ENCODE measurements around the gene WNT11. TPM values are rescaled to one million over a fixed set of nuclear protein-coding genes. Genes with fewer than 3 reads are reported as not detected.
"Not testable (repeated sequence)": the region's sequence is repeated elsewhere in the genome, so short reads cannot be mapped to it uniquely, and the experiment has no call there.

The WNT11 gene
- total RNA-seq, 1 donor from 2014 or later, result 0.37 TPM

DNA sequence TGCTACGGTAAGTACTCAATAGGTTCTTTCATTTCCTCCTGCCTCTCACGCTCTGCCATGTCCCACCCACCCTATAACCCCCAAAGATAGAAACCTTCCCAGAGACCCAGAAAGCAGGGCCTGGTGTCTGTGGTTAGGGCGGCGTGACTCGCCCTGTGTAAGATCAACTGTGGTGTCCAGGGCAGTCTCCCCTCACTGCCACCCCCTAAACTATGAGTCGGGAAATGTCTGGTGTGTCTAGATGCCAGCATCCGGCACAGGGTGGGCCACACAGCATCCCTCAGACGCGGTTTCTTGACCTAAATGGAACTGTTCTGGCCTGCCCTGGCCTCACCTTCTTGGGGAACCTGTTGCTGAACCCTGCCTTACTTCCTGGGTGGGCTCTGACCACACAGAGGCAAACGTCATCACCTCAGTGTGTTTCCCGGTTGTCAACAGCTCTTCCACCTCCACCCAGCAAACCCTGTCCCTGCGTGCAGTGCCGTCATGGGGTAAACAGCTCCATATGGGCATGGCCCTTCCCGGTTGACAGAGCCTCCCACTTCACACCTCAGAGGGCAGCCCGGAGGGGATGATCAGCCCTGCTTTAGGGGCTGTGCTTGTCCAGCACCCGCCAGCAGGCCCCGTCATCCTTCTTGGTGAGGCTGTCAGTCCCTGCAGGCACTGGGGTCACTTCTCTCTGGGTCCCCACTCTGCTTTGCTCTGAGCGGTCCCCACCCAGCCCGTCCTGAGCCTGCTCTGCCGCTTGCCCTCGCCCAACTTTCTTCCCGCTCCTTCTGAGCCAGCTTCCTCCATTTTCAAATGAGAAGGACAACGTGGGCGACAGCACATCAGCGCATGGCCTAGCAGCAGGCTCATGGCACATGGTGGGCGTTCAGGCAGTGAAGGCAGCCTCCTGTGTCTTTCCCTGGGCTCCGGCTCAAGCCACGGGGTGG lies 6.0 kb downstream of the WNT11 start:
- H3K27ac Mint-ChIP-seq (ENCODE audit: unreplicated experiment), result no peak overlapping the region
- H3K9me3 Mint-ChIP-seq (ENCODE audit: unreplicated experiment), result peaks cover 3% of the 10 kb centered on the region
- no peaks in the 10 kb centered on the region for H3K4me1 Mint-ChIP-seq (ENCODE audit: low read depth, unreplicated experiment)
- H3K27me3 Mint-ChIP-seq (ENCODE audit: unreplicated experiment), result peaks cover 5% of the 10 kb centered on the region
- no peak for DNase-seq
- TF ChIP-seq, protein P1, sequence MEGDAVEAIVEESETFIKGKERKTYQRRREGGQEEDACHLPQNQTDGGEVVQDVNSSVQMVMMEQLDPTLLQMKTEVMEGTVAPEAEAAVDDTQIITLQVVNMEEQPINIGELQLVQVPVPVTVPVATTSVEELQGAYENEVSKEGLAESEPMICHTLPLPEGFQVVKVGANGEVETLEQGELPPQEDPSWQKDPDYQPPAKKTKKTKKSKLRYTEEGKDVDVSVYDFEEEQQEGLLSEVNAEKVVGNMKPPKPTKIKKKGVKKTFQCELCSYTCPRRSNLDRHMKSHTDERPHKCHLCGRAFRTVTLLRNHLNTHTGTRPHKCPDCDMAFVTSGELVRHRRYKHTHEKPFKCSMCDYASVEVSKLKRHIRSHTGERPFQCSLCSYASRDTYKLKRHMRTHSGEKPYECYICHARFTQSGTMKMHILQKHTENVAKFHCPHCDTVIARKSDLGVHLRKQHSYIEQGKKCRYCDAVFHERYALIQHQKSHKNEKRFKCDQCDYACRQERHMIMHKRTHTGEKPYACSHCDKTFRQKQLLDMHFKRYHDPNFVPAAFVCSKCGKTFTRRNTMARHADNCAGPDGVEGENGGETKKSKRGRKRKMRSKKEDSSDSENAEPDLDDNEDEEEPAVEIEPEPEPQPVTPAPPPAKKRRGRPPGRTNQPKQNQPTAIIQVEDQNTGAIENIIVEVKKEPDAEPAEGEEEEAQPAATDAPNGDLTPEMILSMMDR (IDR thresholded peaks at IDR 0.05; ENCODE audit: partially characterized antibody, unreplicated experiment), result no peak
- no peak overlapping the region for H3K4me3 Mint-ChIP-seq (ENCODE audit: unreplicated experiment)
- H3K36me3 Mint-ChIP-seq (ENCODE audit: unreplicated experiment), result no peaks in the 10 kb centered on the region

DNA sequence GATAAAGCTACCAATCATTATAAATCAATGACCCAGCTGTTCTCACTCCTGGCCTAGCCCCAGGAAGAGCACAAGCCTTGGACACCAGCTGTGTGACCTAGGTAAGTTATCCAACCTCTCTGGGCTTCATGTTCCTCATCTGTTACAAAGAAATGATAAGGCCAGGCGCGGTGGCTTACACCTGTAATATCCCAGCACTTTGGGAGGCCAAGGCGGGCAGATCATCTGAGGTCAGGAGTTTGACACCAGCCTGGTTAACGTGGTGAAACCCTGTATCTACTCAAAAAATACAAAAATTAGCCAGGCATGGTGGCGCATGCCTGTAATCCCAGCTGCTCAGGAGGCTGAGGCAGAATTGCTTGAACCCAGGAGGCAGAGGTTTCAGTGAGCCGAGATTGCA lies 7.6 kb downstream of the WNT11 start:
- not testable (repeated sequence) for H3K4me3 Mint-ChIP-seq (ENCODE audit: unreplicated experiment); DNase-seq; H3K27me3 Mint-ChIP-seq (ENCODE audit: unreplicated experiment); H3K27ac Mint-ChIP-seq (ENCODE audit: unreplicated experiment); H3K4me1 Mint-ChIP-seq (ENCODE audit: low read depth, unreplicated experiment); H3K36me3 Mint-ChIP-seq (ENCODE audit: unreplicated experiment); H3K9me3 Mint-ChIP-seq (ENCODE audit: unreplicated experiment)

- peaks cover 5% of the 10 kb centered on the region for H3K4me1 Mint-ChIP-seq (ENCODE audit: low read depth, unreplicated experiment)
- no peak overlapping the region for H3K27ac Mint-ChIP-seq (ENCODE audit: unreplicated experiment)
- H3K27me3 Mint-ChIP-seq (ENCODE audit: unreplicated experiment), result peaks cover 6% of the 10 kb centered on the region
- peaks cover 5% of the 10 kb centered on the region for H3K9me3 Mint-ChIP-seq (ENCODE audit: unreplicated experiment)
- H3K36me3 Mint-ChIP-seq (ENCODE audit: unreplicated experiment), result no peaks in the 10 kb centered on the region
- DNase-seq, result no peak
- H3K4me3 Mint-ChIP-seq (ENCODE audit: unreplicated experiment), result no peak overlapping the region
- TF ChIP-seq, protein P1 (IDR thresholded peaks at IDR 0.05; ENCODE audit: partially characterized antibody, unreplicated experiment), result no peak
Measured at GRCh38 chr11:76197941-76198640, 8.2 kb downstream of the WNT11 start.

GRCh38 chr11:76197332-76197731 lies 9.0 kb downstream of the WNT11 start:
- Mint-ChIP-seq H3K4me3 (ENCODE audit: unreplicated experiment) (no peak overlapping the region), H3K36me3 (ENCODE audit: unreplicated experiment) (no peaks in the 10 kb centered on the region), H3K27me3 (ENCODE audit: unreplicated experiment) (peaks cover 6% of the 10 kb centered on the region), H3K4me1 (ENCODE audit: low read depth, unreplicated experiment) (peaks cover 5% of the 10 kb centered on the region), H3K9me3 (ENCODE audit: unreplicated experiment) (peaks cover 5% of the 10 kb centered on the region), H3K27ac (ENCODE audit: unreplicated experiment) (no peak overlapping the region)
- TF ChIP-seq, protein P1 (IDR thresholded peaks at IDR 0.05; ENCODE audit: partially characterized antibody, unreplicated experiment), result no peak
- no peak for DNase-seq

- TF ChIP-seq, protein P1 (IDR thresholded peaks at IDR 0.05; ENCODE audit: partially characterized antibody, unreplicated experiment), result no peak
- Mint-ChIP-seq H3K9me3 (ENCODE audit: unreplicated experiment) (peaks cover 5% of the 10 kb centered on the region), H3K27ac (ENCODE audit: unreplicated experiment) (no peak overlapping the region), H3K36me3 (ENCODE audit: unreplicated experiment) (no peaks in the 10 kb centered on the region), H3K4me3 (ENCODE audit: unreplicated experiment) (no peak overlapping the region), H3K4me1 (ENCODE audit: low read depth, unreplicated experiment) (peaks cover 5% of the 10 kb centered on the region), H3K27me3 (ENCODE audit: unreplicated experiment) (peaks cover 6% of the 10 kb centered on the region)
- DNase-seq, result no peak
Measured at GRCh38 chr11:76196849-76197248, 9.5 kb downstream of the WNT11 start.

Data from glutamatergic neuron (in vitro differentiated cells).